GM18909 (cell line): ENCODE results near the gene PPP2R1B.
"Not testable (repeated sequence)": the region's sequence is repeated elsewhere in the genome, so short reads cannot be mapped to it uniquely, and the experiment has no call there.

Experiments
- ATAC-seq: cut with Tn5 transposase; IDR thresholded peaks from one replicate; pipeline ENCODE4 v1.9.1; 2021; ENCODE audit warnings: mild to moderate bottlenecking; ENCODE audit not compliant: unreplicated experiment, poor library complexity

Gene PPP2R1B

GRCh38 chr11:111729831-111730311, 36.3 kb downstream of the PPP2R1B start:
- ATAC-seq, result no peak

- ATAC-seq, result no peak
These were observed 36.9 kb downstream of the PPP2R1B start for GRCh38 chr11:111729071-111729830.

GRCh38 chr11:111727431-111727830, 38.8 kb downstream of the PPP2R1B start:
- ATAC-seq, result no peak

- no peak for ATAC-seq
These were observed 39.9 kb downstream of the PPP2R1B start for GRCh38 chr11:111726301-111726713.

DNA sequence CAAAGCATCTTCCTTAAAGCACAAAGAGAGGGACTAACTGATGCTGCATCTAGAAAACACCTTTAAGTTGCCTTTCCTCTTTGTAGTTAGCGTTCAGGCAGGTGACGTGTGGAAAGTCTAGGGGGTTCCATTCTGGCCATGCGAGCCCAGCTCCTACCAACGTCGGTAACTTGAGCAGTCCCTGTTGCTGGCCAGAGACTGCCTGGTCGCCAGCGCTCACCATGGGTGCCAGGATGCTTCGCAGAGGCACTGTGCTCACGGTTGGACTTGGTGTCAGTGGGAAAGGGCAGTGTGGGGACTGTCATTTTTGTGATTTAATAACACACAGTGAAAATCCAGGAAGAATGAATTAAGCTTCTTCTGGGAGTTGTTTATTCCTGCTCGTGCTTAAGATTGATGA, 40.6 kb downstream of the PPP2R1B start:
- ATAC-seq, result no peak

GRCh38 chr11:111724615-111725129, 41.5 kb downstream of the PPP2R1B start:
- no peak for ATAC-seq

DNA sequence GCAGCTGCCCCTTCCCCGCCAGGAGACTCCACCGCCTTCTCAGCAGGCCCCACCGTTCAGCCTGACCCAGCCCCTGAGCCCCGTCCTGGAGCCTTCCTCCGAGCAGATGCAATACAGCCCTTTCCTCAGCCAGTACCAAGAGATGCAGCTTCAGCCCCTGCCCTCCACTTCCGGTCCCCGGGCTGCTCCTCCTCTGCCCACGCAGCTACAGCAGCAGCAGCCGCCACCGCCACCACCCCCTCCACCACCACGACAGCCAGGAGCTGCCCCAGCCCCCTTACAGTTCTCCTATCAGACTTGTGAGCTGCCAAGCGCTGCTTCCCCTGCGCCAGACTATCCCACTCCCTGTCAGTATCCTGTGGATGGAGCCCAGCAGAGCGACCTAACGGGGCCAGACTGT, 42.6 kb downstream of the PPP2R1B start:
- no peak for ATAC-seq

- no peak for ATAC-seq
These were observed 43.7 kb downstream of the PPP2R1B start for GRCh38 chr11:111722501-111722900.

DNA sequence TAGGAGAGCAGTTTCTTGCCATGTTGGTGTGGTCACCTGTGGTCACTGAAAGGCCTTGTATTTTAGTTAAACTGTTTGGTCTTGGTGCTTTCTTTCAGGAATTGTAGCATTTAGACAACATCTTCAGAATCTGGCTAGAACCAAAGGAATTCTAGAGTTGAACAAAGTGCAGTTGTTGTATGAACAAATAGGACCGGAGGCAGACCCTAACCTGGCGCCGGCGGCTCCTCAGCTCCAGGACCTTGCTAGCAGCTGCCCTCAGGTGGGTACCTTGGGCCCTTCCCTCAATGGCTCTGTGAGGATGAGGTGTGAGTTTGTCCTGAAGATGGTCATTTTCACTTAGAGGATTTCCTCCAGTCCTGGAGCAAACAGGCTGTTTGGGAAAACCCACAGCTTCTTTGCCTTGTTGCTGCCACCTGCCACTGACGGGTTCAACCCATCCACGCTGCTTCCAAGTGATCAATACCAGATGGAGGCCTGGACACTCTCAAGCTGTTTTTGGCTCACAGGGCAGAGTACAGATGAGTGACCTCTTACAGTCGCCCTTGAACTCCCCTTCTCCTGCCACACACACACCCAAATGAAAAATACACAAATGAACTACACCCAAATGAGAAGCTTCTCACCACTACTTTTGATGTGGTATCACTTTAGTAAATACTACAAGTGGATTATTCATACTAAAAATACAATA, 45.2 kb downstream of the PPP2R1B start:
- no peak for ATAC-seq

GRCh38 chr11:111719379-111719778, 46.8 kb downstream of the PPP2R1B start:
- ATAC-seq, result no peak

- no peak for ATAC-seq
These were observed 47.3 kb downstream of the PPP2R1B start for GRCh38 chr11:111718859-111719258.

GRCh38 chr11:111718436-111718835, 47.8 kb downstream of the PPP2R1B start:
- ATAC-seq, result no peak

DNA sequence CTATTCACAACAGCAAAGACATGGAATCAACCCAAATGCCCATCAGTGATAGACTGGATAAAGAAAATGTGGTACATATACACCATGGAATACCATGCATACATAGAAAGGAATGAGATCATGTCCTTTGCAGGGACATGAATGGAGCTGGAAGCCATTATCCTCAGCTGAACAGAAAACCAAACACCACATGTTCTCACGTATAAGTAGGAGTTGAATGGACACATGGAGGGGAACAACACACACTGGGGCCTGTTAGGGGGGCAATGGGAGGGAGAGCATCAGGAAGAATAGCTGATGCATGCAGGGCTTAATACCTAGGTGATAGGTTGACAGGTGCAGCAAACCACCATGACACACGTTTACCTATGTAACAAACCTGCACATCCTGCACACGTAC, 48.5 kb downstream of the PPP2R1B start:
- not testable (repeated sequence) for ATAC-seq

DNA sequence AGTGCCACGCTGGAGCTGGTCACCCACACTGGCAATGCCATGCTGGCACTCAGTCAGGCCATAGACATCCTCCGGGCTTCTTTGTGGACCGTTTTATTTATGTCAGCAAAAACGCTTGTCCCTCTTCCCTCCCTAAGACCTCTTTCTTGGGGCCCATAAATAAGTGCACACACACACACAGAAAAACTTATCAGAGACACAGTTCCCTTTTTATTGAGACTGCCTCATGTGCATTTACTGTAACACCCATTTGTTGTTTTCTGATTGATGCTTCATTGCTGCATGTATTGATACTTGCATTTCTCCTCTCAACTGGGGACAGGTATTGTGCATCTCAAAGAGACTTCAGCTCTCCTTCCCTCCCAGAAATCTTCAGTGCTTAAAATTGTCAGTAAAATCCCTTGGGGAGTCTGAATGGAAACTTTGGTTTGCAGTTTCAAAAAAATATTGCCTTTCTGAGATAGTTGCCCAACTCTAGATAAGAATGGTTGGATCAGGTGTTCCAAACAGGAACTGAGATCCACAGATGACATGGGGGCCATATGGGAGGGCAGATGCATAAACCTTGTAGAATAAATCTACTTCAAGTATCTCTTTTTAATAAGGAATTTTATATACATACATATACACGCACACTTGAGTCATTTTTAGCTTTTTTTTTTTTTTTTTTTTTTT, 50.9 kb downstream of the PPP2R1B start:
- no peak for ATAC-seq

DNA sequence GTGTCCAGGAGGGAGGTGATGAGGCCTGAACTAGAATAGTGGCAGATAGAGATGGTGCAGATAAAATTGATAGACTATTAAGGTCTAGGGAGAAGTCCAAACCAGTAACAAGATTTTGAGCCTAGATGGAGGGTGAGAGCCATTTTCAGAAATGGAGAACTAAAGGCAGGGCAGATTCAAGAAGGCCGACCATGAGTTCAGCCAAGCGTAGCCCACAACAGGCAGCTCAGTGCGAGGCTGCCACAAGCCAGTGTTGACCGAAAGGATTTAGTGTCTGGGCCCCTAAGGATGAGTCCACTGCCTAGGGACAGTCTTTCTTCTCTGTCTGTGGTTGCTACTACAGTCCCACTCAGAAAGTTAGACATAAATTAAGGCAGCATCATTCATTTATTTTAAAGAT, 51.7 kb downstream of the PPP2R1B start:
- ATAC-seq, result peak; percentile 47

DNA sequence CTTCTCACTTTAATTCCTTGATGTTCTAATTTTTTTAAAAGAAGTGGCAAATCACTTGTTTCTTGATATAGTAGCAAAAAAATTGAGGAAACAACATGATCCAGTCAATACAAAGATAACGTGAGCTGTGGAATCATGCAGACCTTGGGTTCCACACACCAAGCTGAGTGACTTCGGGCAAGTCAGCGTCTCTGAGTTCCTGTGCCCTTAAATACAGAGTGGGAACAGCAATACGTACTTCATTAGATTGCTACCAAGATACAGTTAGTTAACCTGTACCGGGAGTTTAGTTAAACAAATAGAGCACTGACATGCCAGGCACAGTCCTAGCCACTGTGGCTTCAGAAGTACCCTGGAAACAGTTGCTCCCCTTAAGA, 58.5 kb downstream of the PPP2R1B start:
- ATAC-seq, result no peak

DNA sequence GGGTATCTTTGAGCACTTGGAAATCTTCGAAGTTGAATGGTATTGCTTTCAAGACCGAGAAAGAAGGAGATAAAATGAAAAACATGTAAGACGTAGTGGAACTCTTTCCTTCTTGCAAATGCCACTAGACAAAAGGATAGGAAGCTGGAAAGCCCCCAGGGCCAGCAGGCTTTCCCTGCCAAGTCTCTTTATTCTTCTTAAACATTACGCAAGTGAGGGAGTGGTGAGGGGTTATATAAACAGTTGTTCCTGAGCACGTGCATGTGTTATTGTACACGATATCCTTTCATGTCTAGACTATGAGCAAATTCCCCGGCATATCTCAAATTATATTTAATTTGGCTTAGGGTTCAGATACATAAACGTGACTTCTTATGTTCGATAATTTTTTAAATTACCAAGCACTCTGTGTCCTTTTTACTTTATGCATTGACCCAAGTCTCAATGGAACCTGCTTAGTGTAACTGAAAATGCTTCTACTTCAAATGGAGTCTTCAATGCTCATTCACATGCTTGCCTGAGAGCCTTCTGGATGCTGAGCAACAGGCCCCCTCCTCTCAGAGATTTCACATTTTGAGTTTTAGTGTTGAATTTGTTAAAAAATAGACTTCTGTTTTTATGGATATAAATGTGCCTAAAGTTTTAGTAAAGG, 59.0 kb downstream of the PPP2R1B start:
- no peak for ATAC-seq

DNA sequence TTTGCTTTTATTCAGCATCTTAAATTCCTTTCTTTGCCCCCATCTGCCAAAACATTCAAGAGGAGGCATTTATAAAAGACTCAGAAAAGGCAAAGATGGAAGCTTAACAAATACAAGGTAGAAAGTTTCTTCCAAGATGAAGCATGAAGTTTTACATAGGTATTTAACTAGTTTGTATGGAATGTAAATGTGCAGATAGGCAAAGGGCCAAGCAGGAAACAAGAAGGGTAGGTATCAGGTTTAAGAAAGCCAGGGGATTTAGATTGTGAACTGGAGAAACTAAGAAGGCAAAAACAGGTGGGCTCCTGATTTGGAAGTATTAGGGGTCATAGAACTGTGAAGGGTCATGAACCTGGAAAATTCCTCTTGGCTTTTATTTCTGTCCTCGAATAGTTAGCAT, 62.6 kb downstream of the PPP2R1B start:
- no peak for ATAC-seq

GRCh38 chr11:111702623-111703022, 63.6 kb downstream of the PPP2R1B start:
- ATAC-seq, result no peak

DNA sequence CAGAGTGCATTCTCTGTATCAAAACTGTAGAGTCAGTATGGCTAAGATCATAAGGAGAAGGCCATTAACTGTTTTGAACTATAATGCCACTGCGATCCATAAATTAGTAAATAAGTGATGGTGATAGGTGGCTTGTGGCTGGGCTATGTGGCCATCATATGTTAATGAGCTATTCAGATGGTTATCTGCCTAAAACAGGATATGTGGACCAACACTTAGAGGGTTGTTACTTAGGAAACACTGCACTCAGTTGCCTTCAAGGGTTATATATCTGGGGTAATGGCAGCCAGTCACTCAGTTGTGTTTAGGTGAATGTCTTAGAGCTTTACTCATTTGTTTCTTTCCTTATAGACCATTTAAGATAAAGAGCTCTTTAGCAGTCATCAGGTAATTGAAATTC, 66.0 kb downstream of the PPP2R1B start:
- ATAC-seq, result no peak
